M059J (cell line): ENCODE measurements around the gene DNASE1. TPM values are rescaled to one million over a fixed set of nuclear protein-coding genes. Genes with fewer than 3 reads are reported as not detected.
"Not testable (repeated sequence)": the region's sequence is repeated elsewhere in the genome, so short reads cannot be mapped to it uniquely, and the experiment has no call there.

Experiments used
- DNase-seq: peaks from one replicate; pipeline ENCODE4 v3.0.0-alpha.2; 2012; ENCODE audit warnings: low read depth
- total RNA-seq: library from RNA; depleted of rRNA; stranded (reverse); fragments of >200 nt; shearing (Covaris generic); gene quantifications from 2 replicates; pipeline ENCODE4 v1.2.3, GENCODE V29; 2014; rRNA removed

Gene DNASE1, protein sequence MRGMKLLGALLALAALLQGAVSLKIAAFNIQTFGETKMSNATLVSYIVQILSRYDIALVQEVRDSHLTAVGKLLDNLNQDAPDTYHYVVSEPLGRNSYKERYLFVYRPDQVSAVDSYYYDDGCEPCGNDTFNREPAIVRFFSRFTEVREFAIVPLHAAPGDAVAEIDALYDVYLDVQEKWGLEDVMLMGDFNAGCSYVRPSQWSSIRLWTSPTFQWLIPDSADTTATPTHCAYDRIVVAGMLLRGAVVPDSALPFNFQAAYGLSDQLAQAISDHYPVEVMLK
- 8.3 and 21.1 TPM in 2 replicates for total RNA-seq

DNA sequence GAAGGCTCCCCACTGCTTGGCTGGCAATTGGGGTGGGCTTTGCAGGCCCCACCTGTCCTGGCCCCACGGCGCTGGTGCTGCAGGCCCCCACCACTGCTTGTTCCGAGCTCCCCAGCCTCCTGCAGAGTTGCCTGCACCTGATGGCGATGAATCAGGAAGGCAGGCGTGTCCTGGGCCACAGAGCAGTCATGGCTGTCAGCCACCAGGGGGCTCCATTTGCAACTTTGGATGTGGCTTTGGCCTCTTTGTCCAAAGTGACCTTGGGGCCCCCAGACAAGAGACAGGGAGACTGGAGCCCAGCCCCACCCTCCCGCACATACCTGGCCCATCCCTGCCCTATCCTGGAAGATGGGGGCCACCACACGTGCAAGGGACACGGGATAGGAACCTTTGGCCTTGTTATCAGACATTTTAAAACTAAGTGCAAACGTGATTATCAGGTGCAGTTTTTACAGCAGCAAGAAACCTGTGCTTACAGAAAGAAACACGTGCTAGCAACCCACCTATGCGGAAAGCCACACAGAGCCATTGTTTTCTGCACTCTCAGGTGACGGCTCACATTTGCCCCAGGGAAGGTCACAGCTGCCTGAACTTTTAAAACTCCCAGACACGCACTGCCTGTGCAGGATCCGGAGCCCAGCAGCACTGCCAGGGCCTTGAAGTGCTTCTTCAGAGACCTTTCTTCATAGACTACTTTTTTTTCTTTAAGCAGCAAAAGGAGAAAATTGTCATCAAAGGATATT, at the start of gene DNASE1:
TSS of gene DNASE1 (plus strand) at position 443 of the 743 bp plus-strand sequence. CDS start 683 bp downstream, outside the sequence.
- peak; percentile 63 for DNase-seq

DNA sequence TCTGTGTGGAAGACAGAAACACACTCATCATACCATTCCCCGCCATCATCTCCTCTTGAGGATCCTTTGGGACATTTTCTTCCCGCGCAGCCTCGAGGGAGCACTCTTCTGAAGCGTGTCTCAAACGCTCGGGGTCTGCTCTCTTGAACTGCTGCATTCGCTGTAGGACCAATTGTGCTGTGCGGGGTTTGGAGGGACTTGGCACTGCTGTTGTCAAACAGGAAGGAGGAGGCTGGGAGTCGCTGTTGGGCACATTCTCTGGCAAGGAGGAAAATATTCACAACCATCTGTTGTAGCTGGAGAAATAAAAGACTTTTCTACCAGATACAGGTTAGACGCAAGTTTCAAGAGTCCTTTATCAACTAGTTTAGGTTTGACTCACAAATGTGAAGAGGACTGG, 48.0 kb upstream of the DNASE1 start:
- DNase-seq, result no peak

DNA sequence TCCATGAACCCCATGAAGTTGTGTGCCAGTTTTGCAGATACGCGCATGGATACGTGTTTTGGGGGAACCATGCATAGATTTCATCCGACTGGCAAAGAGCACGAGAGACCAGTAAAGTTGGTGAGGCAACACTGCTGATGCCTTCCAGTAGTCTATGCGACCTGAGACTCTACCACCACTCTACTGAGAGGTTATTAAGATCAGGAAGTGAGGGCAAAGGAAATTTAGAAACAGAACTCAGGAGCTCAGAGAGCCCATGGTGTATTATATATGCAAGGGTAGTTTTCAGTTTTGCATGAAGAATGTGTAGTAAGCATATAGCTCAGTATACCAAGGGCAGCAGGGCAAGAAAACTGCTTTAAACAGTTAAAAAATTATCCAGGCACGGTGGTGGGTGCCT, 47.3 kb upstream of the DNASE1 start:
- no peak for DNase-seq

DNA sequence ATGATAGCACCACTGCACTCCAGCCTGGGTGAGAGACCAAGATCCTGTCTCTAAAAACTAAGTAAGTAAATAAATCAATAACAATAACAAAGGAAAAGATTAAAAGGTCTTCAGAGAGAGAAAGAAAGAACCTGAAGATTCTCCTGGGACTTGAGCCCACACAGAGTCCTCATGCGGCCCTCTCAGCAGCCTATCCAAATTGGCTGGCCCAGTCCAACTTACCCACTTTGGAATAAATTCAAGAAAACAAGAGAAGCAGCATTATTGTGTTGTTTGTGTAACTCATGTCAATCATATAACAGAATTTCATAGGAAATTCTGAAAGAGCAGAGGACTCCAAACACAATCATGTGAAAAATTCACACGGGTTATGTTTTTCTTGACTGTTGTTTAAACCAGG, 46.9 kb upstream of the DNASE1 start:
- DNase-seq, result no peak

DNA sequence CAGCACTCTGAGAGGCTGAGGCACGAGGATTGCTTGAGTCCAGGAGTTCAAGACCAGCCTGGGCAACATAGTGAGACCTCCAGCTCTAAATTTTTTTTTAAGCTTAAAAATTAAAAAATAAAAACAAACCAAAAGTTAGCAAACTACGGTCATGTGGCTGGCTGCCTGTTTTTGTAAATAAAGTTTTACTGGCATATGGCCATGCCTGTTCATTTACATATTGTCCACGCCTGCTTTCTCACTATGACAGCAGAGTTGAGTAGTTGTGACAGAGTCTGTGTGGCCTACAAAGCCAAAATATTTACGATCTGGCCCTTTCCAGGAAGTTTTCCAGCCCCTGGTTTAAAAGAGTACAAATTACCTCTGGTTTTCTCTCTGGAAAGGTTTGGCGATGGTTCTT, 46.4 kb upstream of the DNASE1 start:
- no peak for DNase-seq

DNA sequence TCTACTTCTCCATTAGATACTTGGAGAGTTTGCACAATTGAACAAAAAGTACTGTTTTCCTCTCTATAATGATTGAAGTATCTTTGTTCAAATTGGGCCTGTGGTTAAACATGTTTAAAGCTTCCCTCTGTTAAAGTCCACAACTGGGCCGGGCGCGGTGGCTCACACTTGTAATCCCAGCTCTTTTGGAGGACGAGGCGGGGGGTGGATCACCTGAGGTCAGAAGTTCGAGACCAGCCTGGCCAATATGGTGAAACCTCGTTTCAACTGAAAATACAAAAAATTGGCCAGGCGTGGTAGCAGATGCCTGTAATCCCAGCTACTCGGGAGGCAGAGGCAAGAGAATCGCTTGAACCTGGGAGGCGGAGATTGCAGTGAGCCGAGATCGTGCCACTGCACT, 45.5 kb upstream of the DNASE1 start:
- DNase-seq, result not testable (repeated sequence)

DNA sequence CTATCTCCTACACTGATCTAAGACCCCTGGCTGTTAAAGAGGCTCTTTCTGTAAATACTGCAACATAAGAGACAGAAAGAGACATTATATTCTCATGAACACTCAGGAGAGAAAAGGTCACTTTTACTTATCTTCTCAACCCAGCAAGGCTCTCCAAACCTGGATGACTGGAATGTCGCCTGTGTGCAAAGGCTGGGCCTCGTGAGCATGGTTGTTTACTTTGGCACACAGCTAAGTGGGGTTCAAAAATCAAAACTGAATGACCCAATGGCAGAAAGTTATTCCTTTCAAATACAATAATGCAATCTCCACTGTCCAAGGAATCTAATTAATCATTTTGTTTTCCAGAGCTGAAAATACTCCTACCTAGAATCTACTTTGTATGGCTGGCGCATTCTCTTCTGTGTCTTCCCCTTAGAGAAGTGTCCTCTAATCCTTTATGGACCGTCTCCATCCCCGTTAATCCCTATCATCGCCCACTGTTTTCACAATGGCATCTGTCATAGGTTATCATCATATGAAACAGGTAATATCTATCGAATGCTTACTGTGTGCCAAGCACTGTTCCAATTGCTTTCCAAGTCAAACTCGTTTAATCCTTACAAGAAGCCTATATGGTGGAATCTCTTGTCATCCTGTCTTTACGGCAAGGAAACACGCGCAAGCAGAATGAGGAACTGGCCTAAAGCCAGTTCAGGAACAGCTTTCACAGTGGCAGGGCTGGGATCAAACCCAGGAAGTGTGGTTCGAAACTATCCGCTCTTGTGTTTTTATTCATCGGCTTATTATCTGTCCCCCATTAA, 44.4 kb upstream of the DNASE1 start:
- DNase-seq, result no peak

DNA sequence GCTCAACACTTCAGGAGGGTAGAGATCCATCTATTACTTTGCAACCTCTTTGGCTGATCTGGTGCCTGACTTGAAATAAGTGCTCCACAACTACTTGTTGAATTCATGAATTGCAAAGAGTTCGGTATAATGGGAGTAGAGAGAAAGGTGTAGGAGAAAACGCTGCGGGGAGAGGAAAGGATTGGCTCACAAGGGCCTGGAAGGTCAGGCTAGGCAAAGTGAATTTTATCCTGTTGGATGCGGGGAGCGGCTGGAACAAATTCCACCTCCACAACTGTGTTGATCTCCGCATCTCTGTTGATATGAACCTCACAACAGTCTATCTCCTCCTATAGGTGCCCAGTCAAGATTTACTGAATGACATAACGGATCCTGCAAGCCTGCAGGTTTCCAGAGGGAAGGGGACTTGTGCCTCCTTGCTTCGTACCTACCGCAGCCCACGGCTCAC, 43.8 kb upstream of the DNASE1 start:
- peak; percentile 26 for DNase-seq

DNA sequence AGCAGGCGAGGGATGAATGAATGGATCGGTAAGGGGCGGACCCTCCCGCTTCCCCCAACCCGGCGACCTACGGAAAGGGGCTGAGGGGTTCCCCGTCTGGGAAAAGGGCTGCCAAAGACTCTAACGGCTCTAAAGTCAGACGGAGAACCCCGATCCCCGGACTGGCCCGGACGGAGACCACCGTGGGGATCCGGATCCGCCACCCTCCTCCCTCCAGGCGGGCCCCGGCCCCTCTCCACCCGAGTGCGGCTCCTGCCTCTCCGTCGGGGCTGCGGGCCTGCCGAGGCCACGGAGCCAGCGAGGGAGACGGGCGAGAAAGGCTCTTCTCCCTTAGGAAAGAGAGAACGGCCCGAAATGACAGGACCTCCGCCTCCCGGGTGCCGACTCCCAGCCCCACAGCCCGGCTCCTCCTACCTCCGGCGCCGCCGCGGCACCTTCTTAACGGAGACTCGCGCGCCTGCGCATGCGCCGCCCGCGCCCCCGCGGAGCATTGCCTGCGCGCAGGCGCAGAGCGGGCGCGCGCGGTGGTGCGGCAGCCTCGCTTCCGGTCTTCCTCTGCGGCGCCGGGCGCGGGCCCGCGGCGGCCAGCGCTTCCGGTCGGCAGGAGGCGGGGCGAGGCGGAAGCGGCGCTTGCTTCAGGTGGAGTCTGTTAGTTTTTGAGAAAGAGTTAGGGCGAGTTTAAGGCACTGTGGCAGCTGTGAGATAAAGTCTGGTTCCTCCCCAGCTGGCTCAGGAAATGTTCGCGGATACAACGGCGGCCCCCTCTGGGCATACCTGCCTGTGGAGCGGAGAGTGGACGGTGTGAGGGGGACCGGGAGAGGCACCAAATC, 43.1 kb upstream of the DNASE1 start, which contains the start of gene SLX4:
TSS of gene SLX4 (minus strand) at position 461 of the 830 bp plus-strand sequence. CDS start 2,642 bp downstream, outside the sequence.
- peak; percentile 91 for DNase-seq

DNA sequence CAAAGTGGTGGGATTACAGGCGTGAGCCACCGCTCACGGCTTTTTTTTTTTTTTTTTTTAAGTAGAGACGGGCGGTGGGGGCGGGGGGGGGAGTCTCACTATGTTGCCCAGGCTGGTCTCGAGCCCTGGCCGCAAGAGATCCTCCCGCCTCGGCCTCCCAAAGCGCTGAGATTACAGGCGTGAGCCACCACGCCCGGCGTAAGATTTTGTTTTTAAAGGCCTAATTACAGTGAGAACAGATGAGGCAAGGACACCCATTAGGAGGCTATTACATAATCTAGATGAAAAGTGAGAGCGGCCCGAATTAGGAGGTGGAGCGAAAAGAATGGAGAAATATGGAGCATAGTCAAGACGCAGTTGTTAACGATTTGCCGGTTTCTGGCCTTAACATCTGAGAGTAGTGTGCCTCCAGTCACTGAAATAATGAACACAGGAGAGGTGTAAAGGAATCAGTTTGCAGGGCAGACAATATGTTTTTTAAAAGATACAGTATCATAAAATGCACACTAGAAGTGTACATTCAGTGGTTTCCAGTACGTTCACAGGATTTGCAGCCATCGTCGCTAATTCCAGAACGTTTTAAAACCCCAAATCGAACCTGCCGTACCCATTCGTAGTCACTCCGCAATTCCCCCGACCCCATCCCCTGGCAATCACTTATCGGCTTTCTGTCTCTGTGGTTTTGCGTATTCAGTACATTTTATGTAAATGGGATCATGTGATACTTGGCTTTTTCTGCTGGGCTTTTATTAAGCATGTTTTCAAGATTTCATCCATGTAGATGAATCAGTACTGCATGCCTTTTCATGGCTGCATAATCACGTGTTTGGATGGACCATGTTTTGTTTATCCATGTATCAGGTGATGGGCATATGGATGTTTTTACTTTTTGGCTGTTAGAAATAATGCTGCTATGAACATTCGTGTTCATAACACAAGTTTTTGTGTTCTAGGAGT, 41.7 kb upstream of the DNASE1 start:
- DNase-seq, result no peak

DNA sequence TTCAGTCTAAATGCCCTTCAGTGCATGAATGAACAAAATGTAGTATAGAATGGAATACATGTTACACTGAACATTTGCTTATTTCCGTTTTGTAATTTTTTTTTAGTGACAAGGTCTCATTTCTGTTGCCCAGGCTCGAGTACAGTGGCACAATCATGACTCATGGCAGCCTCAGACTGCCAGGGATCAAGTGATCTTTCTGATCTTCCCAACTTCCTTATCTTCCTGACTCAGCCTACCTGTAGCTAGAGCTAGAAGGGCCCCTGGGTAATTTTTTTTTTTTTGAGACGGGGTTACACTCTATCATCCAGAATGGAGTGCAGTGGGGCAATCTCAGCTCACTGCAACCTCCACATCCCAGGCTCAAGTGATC, 35.7 kb upstream of the DNASE1 start:
- peak; percentile 79 for DNase-seq

DNA sequence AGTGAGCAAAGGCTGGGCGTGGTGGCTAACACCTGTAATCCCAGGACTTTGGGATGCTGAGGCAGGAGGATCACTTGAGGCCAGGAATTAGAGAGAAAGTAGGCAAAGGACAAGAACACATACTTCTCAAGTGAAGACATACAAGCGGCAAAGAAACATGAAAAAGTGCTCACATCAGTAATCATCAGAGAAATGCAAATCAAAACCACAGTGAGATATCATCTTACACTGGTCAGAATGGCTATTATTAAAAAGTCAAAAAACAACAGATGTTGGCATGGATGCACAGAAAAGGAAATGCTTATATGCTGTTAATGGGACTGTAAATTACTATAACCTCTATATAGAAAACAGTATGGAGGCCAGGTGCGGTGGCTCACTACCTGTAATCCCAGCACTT, 30.8 kb upstream of the DNASE1 start:
- peak; percentile 8 for DNase-seq

DNA sequence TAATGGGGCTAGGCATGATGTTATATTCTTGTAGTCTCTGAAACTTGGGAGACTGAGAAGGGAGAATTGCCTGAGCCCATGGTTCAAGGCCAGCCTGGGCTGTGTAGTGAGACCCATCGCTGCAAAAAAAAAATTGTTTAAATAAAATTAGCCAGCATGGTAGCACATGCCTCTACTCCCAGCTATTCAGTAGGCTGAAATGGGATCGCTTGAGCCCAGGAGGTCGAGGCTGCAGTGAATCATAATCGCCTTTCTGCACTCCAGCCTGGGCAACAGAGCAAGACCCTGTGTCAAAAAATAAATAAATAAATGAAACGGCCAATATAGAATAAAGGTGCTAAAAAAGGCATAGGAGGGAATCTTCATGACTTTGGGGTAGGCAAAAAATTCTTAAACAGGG, 29.2 kb upstream of the DNASE1 start:
- DNase-seq, result no peak

DNA sequence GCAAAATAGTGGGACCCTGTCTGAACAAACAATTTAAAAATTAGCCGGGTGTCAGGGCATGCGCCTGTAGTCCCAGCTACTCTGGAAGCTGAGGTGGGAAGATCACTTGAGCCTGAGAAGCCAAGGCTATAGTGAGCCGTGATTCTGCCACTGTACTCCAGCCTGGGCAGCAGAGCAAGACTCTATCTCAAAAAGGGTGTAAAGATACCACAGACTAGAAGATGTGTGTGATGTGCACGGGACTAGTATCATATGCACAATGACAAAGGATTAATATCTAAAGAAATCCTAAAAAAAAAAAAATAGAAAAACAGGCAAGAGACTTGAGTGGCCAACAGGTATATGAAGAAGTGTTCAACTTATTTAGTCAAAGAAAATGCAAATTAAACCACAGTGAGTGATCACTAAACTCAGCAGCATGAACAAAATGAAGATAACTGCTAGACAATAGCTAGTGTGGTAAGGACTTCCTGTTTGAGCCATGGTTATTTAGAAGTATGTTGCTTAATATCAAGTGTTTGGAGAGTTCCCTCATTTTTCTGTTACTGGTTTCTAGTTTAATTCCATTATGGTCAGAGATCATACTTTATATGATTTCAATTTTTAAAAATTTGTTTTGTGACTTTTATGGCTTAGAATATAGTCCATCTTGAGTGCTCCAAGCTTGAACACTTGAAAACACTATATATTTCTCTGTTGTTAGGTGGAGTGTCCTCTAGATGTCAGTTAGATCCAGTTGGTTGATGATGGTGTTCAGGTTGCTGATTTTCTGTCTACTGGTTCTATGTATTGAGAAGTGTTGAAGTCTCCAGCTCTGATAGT, 28.4 kb upstream of the DNASE1 start:
- peak; percentile 18 for DNase-seq

DNA sequence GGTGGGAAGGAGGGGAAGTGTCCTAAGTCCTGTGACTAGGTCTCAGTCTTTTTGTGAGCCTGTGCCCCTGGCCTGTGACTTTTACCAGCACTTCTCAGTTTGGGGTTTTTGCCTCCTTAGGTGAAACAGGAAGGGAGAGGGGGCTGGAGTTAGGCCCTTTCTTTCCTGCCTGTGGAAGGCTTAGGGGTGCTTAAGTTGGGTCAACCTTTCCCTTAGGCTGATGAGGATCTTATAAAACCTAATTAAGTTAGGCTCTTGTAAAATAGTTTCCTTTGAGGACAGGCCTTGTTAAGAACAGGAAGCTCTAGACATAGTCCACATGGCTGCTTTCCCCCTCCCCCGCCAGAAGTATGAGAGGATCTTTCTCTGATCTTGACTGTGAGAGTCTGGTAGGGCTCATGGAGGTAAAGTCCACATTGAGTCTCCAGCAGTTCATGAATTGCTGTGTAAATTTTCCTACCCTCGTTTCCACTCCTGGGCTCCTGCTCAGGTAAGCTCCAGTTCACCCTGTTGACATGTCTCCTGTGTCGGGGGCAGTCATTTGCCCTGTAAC, 17.0 kb upstream of the DNASE1 start:
- peak; percentile 34 for DNase-seq

DNA sequence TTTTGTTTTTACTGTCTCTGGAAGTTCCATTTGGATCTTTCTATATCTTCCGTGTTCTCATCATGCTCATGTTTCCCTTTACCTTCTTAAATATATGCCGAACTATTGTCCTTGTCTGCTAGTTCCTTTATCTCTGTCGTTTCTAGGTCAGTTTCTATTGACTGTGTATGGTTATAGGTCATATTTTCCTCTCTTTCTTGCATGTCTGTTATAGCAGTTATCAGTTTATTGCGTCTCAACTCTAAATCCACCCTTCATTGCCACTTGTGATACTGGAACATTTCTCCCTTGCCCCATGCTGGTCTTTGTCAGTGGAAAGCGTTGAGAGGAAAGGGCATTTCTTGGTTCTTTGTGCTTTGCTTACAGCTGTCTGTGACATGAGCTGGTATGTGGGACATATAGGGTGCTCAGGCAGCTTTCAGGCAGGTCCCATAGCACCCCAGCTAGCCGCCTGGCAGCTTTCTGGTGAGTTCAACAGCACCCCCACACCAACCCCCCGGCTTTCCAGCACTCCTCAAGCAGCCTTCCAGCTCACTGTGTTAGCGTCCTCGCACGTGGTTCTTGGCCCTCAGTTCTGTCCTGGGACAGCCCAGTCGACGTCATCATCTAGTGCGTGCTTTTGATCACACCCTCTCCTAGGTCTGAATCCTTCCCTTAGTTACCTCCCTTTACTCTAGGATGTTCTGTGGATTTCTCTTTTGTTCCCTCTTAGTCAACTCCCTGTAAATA, 15.4 kb upstream of the DNASE1 start:
- no peak for DNase-seq

DNA sequence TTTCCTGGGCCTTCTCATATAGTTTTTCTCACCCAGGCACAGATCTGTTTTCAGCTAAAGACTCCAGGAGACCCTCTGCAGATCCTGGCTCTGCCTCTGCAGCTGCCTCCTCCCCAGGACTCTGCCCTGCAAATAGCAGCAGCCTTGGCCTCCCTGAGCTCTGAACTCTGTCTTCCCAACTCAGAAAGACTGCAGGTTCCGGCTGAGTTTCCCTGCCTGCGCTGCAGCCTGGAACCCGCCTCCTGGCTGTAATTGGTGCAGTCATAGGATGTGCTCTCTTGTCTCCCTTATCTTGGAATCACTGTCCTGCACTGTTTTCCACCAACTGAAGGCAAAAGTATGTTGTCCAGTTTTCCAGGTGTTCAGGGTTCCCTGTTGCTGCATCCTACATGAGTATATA, 14.3 kb upstream of the DNASE1 start:
- DNase-seq, result no peak
